ENCODE results near the gene PHRF1.

GRCh38 chr11:528166-528814 lies 48.0 kb upstream of the PHRF1 start:
- TF ChIP-seq, protein P1, sequence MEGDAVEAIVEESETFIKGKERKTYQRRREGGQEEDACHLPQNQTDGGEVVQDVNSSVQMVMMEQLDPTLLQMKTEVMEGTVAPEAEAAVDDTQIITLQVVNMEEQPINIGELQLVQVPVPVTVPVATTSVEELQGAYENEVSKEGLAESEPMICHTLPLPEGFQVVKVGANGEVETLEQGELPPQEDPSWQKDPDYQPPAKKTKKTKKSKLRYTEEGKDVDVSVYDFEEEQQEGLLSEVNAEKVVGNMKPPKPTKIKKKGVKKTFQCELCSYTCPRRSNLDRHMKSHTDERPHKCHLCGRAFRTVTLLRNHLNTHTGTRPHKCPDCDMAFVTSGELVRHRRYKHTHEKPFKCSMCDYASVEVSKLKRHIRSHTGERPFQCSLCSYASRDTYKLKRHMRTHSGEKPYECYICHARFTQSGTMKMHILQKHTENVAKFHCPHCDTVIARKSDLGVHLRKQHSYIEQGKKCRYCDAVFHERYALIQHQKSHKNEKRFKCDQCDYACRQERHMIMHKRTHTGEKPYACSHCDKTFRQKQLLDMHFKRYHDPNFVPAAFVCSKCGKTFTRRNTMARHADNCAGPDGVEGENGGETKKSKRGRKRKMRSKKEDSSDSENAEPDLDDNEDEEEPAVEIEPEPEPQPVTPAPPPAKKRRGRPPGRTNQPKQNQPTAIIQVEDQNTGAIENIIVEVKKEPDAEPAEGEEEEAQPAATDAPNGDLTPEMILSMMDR (IDR thresholded peaks at IDR 0.05): no peak
- no peak for TF ChIP-seq POLR2AphosphoS5 (IDR thresholded peaks at IDR 0.05)

Measured in prostate gland (tissue), 2 donors.